KG1 (cell line): ENCODE results near the gene OR1L8.

Experiments used
- DNase-seq: peaks from one replicate; lab custom pipeline; 2025; lab: John Stamatoyannopoulos, UW

OR1L8 gene

DNA sequence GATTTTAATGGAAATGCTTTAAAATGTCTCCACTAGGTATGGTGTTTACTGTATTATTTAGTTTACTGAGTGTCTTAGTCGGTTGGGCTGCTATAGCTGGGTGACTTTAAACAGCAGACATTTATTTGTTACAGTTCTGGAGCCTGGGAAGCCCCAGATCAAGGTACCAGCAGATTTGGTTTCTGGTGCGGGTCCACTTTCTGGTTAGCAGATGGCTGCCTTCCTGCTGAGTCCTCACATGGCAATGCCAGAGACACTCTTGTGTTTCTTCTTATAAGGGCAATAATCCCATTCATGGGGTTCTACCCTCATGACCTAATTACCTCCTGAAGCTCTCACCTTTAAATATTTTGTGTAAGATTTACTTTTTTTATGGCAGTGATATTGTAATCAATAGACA lies 65.0 kb downstream of the OR1L8 start:
- DNase-seq, result no peak
